Fibroblast of the aortic adventitia (primary cell): ENCODE results near the gene ROR2. TPM values are rescaled to one million over a fixed set of nuclear protein-coding genes. Genes with fewer than 3 reads are reported as not detected.
"Not testable (repeated sequence)": the region's sequence is repeated elsewhere in the genome, so short reads cannot be mapped to it uniquely, and the experiment has no call there.

Experiments
- DNase-seq: peaks from one replicate; pipeline ENCODE4 v3.0.0-alpha.2; 2010; ENCODE audit warnings: low read depth
- H3K4me3 ChIP-seq: 2 replicates; pipeline ENCODE4 v1.5.1; 2011; ENCODE audit warnings: low read depth, mild to moderate bottlenecking, control low read depth, low read length, moderate library complexity
- CTCF ChIP-seq: IDR thresholded peaks from 2 replicates; pipeline ENCODE4 v1.5.1; 2011; ENCODE audit warnings: mild to moderate bottlenecking, low read length, control low read depth, inconsistent platforms; ENCODE audit not compliant: insufficient read depth
- total RNA-seq: library from RNA; depleted of rRNA; stranded (reverse); fragments of >200 nt; gene quantifications from 2 replicates; pipeline ENCODE4 v1.2.3, GENCODE V29; 2012; ENCODE audit warnings: low replicate concordance

ROR2 gene
- total RNA-seq, 1 donor = 13.0 TPM

- DNase-seq = no peak
- no peak for TF ChIP-seq CTCF
- no peak overlapping the region for H3K4me3 ChIP-seq
Measured at GRCh38 chr9:91917436-91917835, 32.6 kb downstream of the ROR2 start.

GRCh38 chr9:91915524-91916263 is 34.3 kb downstream of the ROR2 start:
- no peak overlapping the region for H3K4me3 ChIP-seq
- DNase-seq = no peak
- no peak for TF ChIP-seq CTCF

GRCh38 chr9:91914937-91915336 is 35.1 kb downstream of the ROR2 start:
- DNase-seq = no peak
- no peak overlapping the region for H3K4me3 ChIP-seq
- no peak for TF ChIP-seq CTCF

GRCh38 chr9:91914404-91914803 is 35.6 kb downstream of the ROR2 start:
- no peak overlapping the region for H3K4me3 ChIP-seq
- no peak for DNase-seq
- no peak for TF ChIP-seq CTCF

GRCh38 chr9:91913986-91914385 is 36.0 kb downstream of the ROR2 start:
- no peak for DNase-seq
- no peak overlapping the region for H3K4me3 ChIP-seq
- TF ChIP-seq CTCF = no peak

GRCh38 chr9:91913096-91913495 is 36.9 kb downstream of the ROR2 start:
- DNase-seq = no peak
- H3K4me3 ChIP-seq = no peak overlapping the region
- TF ChIP-seq CTCF = no peak

- no peak for TF ChIP-seq CTCF
- DNase-seq = no peak
- no peak overlapping the region for H3K4me3 ChIP-seq
Measured at GRCh38 chr9:91911657-91912056, 38.4 kb downstream of the ROR2 start.

- H3K4me3 ChIP-seq, DNase-seq: not testable (repeated sequence)
Measured at GRCh38 chr9:91909256-91909655, 40.8 kb downstream of the ROR2 start.
